Smooth muscle cell (in vitro differentiated cells): ENCODE data around the gene CDX2. TPM values are rescaled to one million over a fixed set of nuclear protein-coding genes. Genes with fewer than 3 reads are reported as not detected.

Experiments used
- DNase-seq: peaks from one replicate; lab custom pipeline; 2025; ENCODE audit not compliant: unreplicated experiment; lab: John Stamatoyannopoulos, UW
- H2AFZ ChIP-seq: fragments of 200-600 bp; sonication (generic); 2 replicates; pipeline ENCODE4 v1.6.0; 2016; ENCODE audit warnings: antibody characterized with exemption, low read depth, mild to moderate bottlenecking
- H3F3A ChIP-seq: fragments of 200-600 bp; sonication (generic); 2 replicates; pipeline ENCODE4 v1.6.0; 2017; ENCODE audit warnings: antibody characterized with exemption, low read depth
- H3K27ac ChIP-seq: fragments of 200-600 bp; sonication (generic); 2 replicates; pipeline ENCODE4 v1.5.1; 2016; ENCODE audit warnings: low read depth, mild to moderate bottlenecking
- H3K27me3 ChIP-seq: fragments of 200-600 bp; sonication (generic); 2 replicates; pipeline ENCODE4 v1.6.1; 2016; ENCODE audit warnings: low read depth, mild to moderate bottlenecking
- H3K36me3 ChIP-seq: fragments of 200-600 bp; sonication (generic); 2 replicates; pipeline ENCODE4 v1.5.1; 2016; ENCODE audit warnings: low read depth
- H3K4me1 ChIP-seq: fragments of 200-600 bp; sonication (generic); 2 replicates; pipeline ENCODE4 v1.5.1; 2016; ENCODE audit warnings: low read depth
- H3K4me2 ChIP-seq: fragments of 200-600 bp; sonication (generic); 2 replicates; pipeline ENCODE4 v1.6.0; 2016; ENCODE audit warnings: mild to moderate bottlenecking
- H3K4me3 ChIP-seq: fragments of 200-600 bp; sonication (generic); 2 replicates; pipeline ENCODE4 v1.5.1; 2016; ENCODE audit warnings: mild to moderate bottlenecking
- H3K79me2 ChIP-seq: fragments of 200-600 bp; sonication (generic); 2 replicates; pipeline ENCODE4 v1.6.0; 2016; ENCODE audit warnings: low read depth, mild to moderate bottlenecking
- H3K9ac ChIP-seq: fragments of 200-600 bp; sonication (generic); 2 replicates; pipeline ENCODE4 v1.6.0; 2016; ENCODE audit warnings: low read depth
- H3K9me3 ChIP-seq: fragments of 200-600 bp; sonication (generic); replicated peaks from 2 replicates; pipeline ENCODE4 v1.5.1; 2016; ENCODE audit warnings: low read depth
- H4K20me1 ChIP-seq: fragments of 200-600 bp; sonication (generic); 2 replicates; pipeline ENCODE4 v1.6.0; 2016; ENCODE audit warnings: low read depth
- WGBS: methylation state at CpG from one replicate; pipeline ENCODE4 v1.1.7; 2016; ENCODE audit warnings: low lambda C conversion rate; 5-methylcytosine and 5-hydroxymethylcytosine counted together
- polyA plus RNA-seq: library from polyadenylated mRNA; unstranded; fragments of >200 nt; fragmentation: Nextera tagmentation; extraction: Ambion mirVana; gene quantifications from 2 replicates; pipeline ENCODE4 v1.2.1, GENCODE V29; 2016
- total RNA-seq: library from RNA; depleted of rRNA; stranded (reverse); fragments of >200 nt; gene quantifications from 2 replicates; pipeline ENCODE4 v1.2.3, GENCODE V29; 2014
- TF ChIP-seq, protein P1 (sequence below): fragments of 200-600 bp; sonication (generic); IDR thresholded peaks from 2 replicates; pipeline ENCODE4 v1.5.1; 2017; ENCODE audit warnings: borderline replicate concordance, mild to moderate bottlenecking, antibody characterized with exemption; ENCODE audit not compliant: insufficient read depth, poor library complexity, severe bottlenecking

Gene CDX2
- total and polyA plus RNA-seq, 2 experiments from 2014 or later, result 0.04 to 0.31 TPM

DNA sequence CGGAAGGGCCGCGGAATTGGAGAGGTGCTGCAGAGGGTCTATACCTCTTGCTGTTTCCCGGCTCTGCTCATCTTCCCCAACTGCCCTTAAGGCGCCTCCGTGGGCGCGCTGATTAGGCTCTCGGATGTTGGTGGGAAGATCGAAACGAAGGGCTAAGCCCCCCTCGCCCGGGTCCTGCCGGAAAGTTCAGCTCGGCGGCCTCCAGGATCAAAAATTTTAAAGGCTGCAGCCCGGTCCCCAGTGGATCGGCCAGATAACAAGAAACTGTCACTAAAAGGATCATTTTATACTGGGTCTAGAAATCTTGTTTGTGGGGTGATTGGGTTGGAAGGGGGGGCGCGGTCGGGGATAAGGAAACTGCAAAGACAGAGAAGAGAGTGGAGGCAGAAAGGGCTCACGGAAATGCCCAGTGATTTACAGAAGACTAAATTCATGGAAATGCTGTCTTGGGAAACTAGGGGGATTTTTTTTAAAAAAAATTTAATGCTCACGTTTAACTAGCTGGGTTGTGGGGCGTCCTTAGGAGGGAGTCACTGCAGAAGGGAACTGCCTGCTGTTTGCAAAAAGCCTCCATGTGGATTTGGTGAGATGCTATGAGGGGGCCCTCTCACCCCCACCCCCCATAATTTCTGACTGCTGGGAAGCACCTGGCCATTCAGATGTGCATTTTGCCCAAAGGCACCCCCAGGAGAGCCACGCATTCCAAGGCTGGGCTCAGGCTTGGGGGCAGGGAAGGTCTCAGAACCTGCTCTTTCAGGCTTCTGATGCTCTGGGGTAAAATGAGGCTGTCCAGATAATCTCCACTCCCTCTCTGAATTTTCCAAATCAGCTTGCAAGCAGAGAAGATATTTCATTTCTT, 7.7 kb downstream of the CDX2 start:
- WGBS, result 13% methylated on average over 25 of the region's 25 CpGs

GRCh38 chr13:27960362-27961226, 8.5 kb downstream of the CDX2 start:
- Histone ChIP-seq H3F3A (no peaks in the 10 kb centered on the region), H3K4me3 (peak overlapping the region; percentile 45), H2AFZ (peak overlapping the region; percentile 38), H3K9ac (no peak overlapping the region), H4K20me1 (no peaks in the 10 kb centered on the region), H3K79me2 (no peaks in the 10 kb centered on the region), H3K27ac (no peak overlapping the region), H3K27me3 (peaks cover 98% of the 10 kb centered on the region), H3K36me3 (no peaks in the 10 kb centered on the region), H3K9me3 (no peaks in the 10 kb centered on the region), H3K4me2 (peak overlapping the region; percentile 82), H3K4me1 (peaks cover 9% of the 10 kb centered on the region)
- DNase-seq, result no peak
- TF ChIP-seq, protein P1, sequence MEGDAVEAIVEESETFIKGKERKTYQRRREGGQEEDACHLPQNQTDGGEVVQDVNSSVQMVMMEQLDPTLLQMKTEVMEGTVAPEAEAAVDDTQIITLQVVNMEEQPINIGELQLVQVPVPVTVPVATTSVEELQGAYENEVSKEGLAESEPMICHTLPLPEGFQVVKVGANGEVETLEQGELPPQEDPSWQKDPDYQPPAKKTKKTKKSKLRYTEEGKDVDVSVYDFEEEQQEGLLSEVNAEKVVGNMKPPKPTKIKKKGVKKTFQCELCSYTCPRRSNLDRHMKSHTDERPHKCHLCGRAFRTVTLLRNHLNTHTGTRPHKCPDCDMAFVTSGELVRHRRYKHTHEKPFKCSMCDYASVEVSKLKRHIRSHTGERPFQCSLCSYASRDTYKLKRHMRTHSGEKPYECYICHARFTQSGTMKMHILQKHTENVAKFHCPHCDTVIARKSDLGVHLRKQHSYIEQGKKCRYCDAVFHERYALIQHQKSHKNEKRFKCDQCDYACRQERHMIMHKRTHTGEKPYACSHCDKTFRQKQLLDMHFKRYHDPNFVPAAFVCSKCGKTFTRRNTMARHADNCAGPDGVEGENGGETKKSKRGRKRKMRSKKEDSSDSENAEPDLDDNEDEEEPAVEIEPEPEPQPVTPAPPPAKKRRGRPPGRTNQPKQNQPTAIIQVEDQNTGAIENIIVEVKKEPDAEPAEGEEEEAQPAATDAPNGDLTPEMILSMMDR, result peak; percentile 43
- WGBS, result 5% methylated on average over 57 of the region's 73 CpGs

More for the DNA sequence above, 7.7 kb downstream of the CDX2 start:
- peaks cover 98% of the 10 kb centered on the region for H3K27me3 ChIP-seq
- no peak overlapping the region for H3K27ac ChIP-seq
- no peaks in the 10 kb centered on the region for H3K36me3 ChIP-seq
- peak overlapping the region; percentile 82 for H3K4me2 ChIP-seq
- DNase-seq, result no peak
- no peaks in the 10 kb centered on the region for H3F3A ChIP-seq
- peaks cover 16% of the 10 kb centered on the region for H3K4me1 ChIP-seq
- H4K20me1 ChIP-seq, result no peaks in the 10 kb centered on the region
- H3K79me2 ChIP-seq, result no peaks in the 10 kb centered on the region
- peak overlapping the region; percentile 45 for H3K4me3 ChIP-seq
- TF ChIP-seq, protein P1, result no peak
- peak overlapping the region; percentile 38 for H2AFZ ChIP-seq
- H3K9me3 ChIP-seq, result no peaks in the 10 kb centered on the region
- no peak overlapping the region for H3K9ac ChIP-seq

- H3K4me2 ChIP-seq, result peak overlapping the region; percentile 82
Measured at GRCh38 chr13:27959976-27960361, 9.1 kb downstream of the CDX2 start.

More at GRCh38 chr13:27959976-27960361, 9.1 kb downstream of the CDX2 start:
- no peak overlapping the region for H3K27ac ChIP-seq
- TF ChIP-seq, protein P1, result no peak
- H4K20me1 ChIP-seq, result no peaks in the 10 kb centered on the region
- no peaks in the 10 kb centered on the region for H3K36me3 ChIP-seq
- peaks cover 9% of the 10 kb centered on the region for H3K4me1 ChIP-seq
- peak overlapping the region; percentile 38 for H2AFZ ChIP-seq
- no peak for DNase-seq
- no peak overlapping the region for H3K9ac ChIP-seq
- no peaks in the 10 kb centered on the region for H3K79me2 ChIP-seq
- H3K9me3 ChIP-seq, result no peaks in the 10 kb centered on the region
- H3F3A ChIP-seq, result no peaks in the 10 kb centered on the region
- 34% methylated on average over 14 of the region's 14 CpGs for WGBS
- H3K4me3 ChIP-seq, result peak overlapping the region; percentile 45
- peaks cover 98% of the 10 kb centered on the region for H3K27me3 ChIP-seq
